Measurements from ENCODE around the gene SNRPB2. TPM values are rescaled to one million over a fixed set of nuclear protein-coding genes. Genes with fewer than 3 reads are reported as not detected.

Gene SNRPB2
- total and polyA plus RNA-seq, 2 donors (not counting 1 experiment from before 2014, with no cell fraction given) = 40.8 to 101 TPM

DNA sequence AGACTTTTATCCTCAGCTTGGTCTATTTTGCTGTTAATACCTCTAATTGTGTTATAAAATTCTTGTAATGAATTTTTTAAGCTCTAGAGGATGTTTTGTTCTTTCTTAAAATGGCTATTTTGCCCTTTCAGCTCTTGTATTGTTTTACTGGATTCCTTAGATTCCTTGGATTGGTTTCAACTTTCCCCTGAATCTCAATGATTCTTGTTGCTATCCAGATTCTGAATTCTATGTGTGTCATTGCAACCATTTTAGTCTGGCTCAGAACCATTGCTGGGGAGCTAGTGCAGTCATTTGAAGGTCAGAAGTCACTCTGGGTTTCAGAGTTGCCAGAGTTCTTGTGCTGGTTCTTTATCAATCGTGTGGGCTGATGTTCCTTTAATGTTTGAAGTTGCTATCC lies 55.4 kb downstream of the SNRPB2 start:
- Histone ChIP-seq H4K20me1 (ENCODE audit: control insufficient read depth, extremely low read depth, insufficient read depth, low read length) (no peaks in the 10 kb centered on the region), H3K4me1 (ENCODE audit: control insufficient read depth, extremely low read depth, insufficient read depth, low read length) (no peaks in the 10 kb centered on the region), H3K4me2 (ENCODE audit: extremely low read depth, insufficient read depth, low read length) (no peak overlapping the region), H2AFZ (ENCODE audit: low read length) (no peak overlapping the region), H3K4me3 (replicated peaks in 1 of 4; ENCODE audit: control extremely low read depth in 1 of 4, insufficient read depth in 1 of 4, low read depth in 3 of 4, low read length in 4 of 4) (no peak overlapping the region), H3K9me3 (ENCODE audit: control insufficient read depth, insufficient read depth, low read depth, low read length) (no peaks in the 10 kb centered on the region), H3K27ac (ENCODE audit: insufficient read depth, low read length) (no peak overlapping the region), H3K79me2 (ENCODE audit: control insufficient read depth, insufficient read depth, low read length) (no peaks in the 10 kb centered on the region), H3K27me3 (ENCODE audit: control insufficient read depth, insufficient read depth, low read length) (no peaks in the 10 kb centered on the region), H3K36me3 (ENCODE audit: control insufficient read depth, insufficient read depth, low read length) (no peaks in the 10 kb centered on the region), H3K9ac (ENCODE audit: insufficient read depth, low read length) (no peak overlapping the region)
- TF ChIP-seq, protein P1, sequence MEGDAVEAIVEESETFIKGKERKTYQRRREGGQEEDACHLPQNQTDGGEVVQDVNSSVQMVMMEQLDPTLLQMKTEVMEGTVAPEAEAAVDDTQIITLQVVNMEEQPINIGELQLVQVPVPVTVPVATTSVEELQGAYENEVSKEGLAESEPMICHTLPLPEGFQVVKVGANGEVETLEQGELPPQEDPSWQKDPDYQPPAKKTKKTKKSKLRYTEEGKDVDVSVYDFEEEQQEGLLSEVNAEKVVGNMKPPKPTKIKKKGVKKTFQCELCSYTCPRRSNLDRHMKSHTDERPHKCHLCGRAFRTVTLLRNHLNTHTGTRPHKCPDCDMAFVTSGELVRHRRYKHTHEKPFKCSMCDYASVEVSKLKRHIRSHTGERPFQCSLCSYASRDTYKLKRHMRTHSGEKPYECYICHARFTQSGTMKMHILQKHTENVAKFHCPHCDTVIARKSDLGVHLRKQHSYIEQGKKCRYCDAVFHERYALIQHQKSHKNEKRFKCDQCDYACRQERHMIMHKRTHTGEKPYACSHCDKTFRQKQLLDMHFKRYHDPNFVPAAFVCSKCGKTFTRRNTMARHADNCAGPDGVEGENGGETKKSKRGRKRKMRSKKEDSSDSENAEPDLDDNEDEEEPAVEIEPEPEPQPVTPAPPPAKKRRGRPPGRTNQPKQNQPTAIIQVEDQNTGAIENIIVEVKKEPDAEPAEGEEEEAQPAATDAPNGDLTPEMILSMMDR (conservative IDR thresholded peaks at IDR 0.05 in 1 of 2, IDR thresholded peaks at IDR 0.05 in 1 of 2; ENCODE audit: low read depth in 1 of 2, low read length in 2 of 2) = no peak
- no peak for TF ChIP-seq EZH2 (IDR thresholded peaks at IDR 0.05; ENCODE audit: low read length, missing control alignments)
- peak in 1 of 2 donors; percentile 20 for DNase-seq (ENCODE audit: low read depth in 2 of 2)

Other genes with a start within 250 kb of the SNRPB2 start
- 9.8 and 17.3 TPM in 2 replicates for gene KIF16B, start 156.6 kb upstream of the SNRPB2 start, total RNA-seq
- 7.7 and 8.9 TPM in 2 replicates for gene KIF16B, start 156.6 kb upstream of the SNRPB2 start, polyA plus RNA-seq
- not detected in 2 replicates for gene OTOR, start 18.3 kb downstream of the SNRPB2 start, total RNA-seq
- gene OTOR, start 18.3 kb downstream of the SNRPB2 start, polyA plus RNA-seq = not detected in 2 replicates